Measurements from ENCODE around the gene XBP1.
"Not testable (repeated sequence)": the region's sequence is repeated elsewhere in the genome, so short reads cannot be mapped to it uniquely, and the experiment has no call there.

XBP1 gene

GRCh38 chr22:28771195-28771791 is 29.1 kb downstream of the XBP1 start:
- Histone ChIP-seq H3K27me3 (ENCODE audit: control insufficient read depth, insufficient read depth, low read length) (no peaks in the 10 kb centered on the region), H3K4me1 (no peaks in the 10 kb centered on the region), H3K27ac (no peak overlapping the region), H3K9ac (no peak overlapping the region), H3K36me3 (ENCODE audit: control insufficient read depth, insufficient read depth, low read length) (no peaks in the 10 kb centered on the region), H3K79me2 (peaks cover 19% of the 10 kb centered on the region), H2AFZ (no peak overlapping the region), H3K4me3 (ENCODE audit: low read depth, low read length) (no peak overlapping the region), H3K9me3 (ENCODE audit: control insufficient read depth, low read length) (no peaks in the 10 kb centered on the region), H3K4me2 (ENCODE audit: low read length) (no peak overlapping the region)
- TF ChIP-seq, protein P1, sequence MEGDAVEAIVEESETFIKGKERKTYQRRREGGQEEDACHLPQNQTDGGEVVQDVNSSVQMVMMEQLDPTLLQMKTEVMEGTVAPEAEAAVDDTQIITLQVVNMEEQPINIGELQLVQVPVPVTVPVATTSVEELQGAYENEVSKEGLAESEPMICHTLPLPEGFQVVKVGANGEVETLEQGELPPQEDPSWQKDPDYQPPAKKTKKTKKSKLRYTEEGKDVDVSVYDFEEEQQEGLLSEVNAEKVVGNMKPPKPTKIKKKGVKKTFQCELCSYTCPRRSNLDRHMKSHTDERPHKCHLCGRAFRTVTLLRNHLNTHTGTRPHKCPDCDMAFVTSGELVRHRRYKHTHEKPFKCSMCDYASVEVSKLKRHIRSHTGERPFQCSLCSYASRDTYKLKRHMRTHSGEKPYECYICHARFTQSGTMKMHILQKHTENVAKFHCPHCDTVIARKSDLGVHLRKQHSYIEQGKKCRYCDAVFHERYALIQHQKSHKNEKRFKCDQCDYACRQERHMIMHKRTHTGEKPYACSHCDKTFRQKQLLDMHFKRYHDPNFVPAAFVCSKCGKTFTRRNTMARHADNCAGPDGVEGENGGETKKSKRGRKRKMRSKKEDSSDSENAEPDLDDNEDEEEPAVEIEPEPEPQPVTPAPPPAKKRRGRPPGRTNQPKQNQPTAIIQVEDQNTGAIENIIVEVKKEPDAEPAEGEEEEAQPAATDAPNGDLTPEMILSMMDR (IDR thresholded peaks at IDR 0.05): no peak

DNA sequence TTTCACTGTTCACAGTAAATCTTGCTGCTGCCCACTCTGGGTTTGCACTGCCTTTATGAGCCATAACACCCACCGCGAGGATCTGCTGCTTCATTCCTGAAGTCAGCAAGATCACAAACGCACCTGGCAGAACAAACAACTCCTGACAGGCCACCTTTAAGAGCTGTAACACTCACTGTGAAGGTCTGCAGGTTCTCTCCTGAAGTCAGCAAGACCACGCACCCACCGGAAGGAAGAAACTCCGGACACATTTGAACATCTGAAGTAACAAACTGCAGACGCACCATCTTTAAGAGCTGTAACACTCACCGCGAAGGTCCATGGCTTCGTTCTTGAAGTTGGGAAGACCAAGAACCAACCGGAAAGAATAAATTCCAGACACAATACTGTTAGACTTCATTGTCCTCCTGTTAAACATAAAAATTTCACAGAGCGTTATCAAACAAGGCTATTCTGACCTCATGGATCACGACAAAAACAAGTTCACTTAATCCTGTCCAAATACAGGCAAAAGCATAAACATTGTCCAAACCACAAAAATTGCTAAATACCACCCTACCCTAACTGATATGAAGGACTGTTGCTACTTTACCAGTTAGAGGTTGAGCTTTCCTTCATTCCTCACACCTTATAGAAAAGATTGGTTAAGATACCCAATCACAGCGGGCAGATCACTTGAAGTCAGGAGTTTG is 30.8 kb downstream of the XBP1 start:
- Histone ChIP-seq H3K79me2 (peaks cover 5% of the 10 kb centered on the region), H3K4me1 (no peaks in the 10 kb centered on the region), H3K9me3 (ENCODE audit: control insufficient read depth, low read length) (no peaks in the 10 kb centered on the region), H3K27ac (no peak overlapping the region), H3K9ac (no peak overlapping the region), H3K4me2 (ENCODE audit: low read length) (no peak overlapping the region), H3K4me3 (ENCODE audit: low read depth, low read length) (no peak overlapping the region), H3K36me3 (ENCODE audit: control insufficient read depth, insufficient read depth, low read length) (no peaks in the 10 kb centered on the region), H3K27me3 (ENCODE audit: control insufficient read depth, insufficient read depth, low read length) (no peaks in the 10 kb centered on the region), H2AFZ (no peak overlapping the region)
- TF ChIP-seq, protein P1 (IDR thresholded peaks at IDR 0.05): no peak

GRCh38 chr22:28768701-28769393 is 31.5 kb downstream of the XBP1 start:
- peaks cover 5% of the 10 kb centered on the region for H3K79me2 ChIP-seq
- no peak overlapping the region for H3K4me2 ChIP-seq (ENCODE audit: low read length)
- TF ChIP-seq, protein P1 (IDR thresholded peaks at IDR 0.05): no peak
- H3K27me3 ChIP-seq (ENCODE audit: control insufficient read depth, insufficient read depth, low read length): no peaks in the 10 kb centered on the region
- no peak overlapping the region for H2AFZ ChIP-seq
- H3K9me3 ChIP-seq (ENCODE audit: control insufficient read depth, low read length): no peaks in the 10 kb centered on the region
- no peak overlapping the region for H3K9ac ChIP-seq
- H3K36me3 ChIP-seq (ENCODE audit: control insufficient read depth, insufficient read depth, low read length): no peaks in the 10 kb centered on the region
- H3K27ac ChIP-seq: no peak overlapping the region
- no peaks in the 10 kb centered on the region for H3K4me1 ChIP-seq
- H3K4me3 ChIP-seq (ENCODE audit: low read depth, low read length): no peak overlapping the region

DNA sequence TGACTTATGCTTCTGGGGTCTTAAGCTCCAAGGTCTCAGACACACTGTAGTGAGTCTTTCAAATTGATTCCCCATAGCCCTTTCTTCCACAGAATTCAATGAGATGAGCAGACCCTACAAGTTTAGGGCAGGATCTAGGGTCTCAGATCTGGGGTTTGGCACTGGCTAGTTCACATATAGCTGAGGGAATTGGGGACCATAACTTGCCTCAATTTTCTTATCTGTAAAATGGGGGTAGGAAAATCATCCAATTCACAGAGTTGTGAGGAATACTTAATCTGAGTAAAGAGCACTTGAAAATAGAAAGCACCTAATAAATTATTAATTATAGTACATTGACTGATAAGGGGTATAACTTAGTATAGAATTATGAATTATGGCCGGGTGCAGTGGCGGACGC is 33.7 kb downstream of the XBP1 start:
- no peak overlapping the region for H3K4me3 ChIP-seq (ENCODE audit: low read depth, low read length)
- H3K27me3 ChIP-seq (ENCODE audit: control insufficient read depth, insufficient read depth, low read length): no peaks in the 10 kb centered on the region
- H3K9ac ChIP-seq: no peak overlapping the region
- TF ChIP-seq, protein P1 (IDR thresholded peaks at IDR 0.05): no peak
- H3K4me1 ChIP-seq: no peaks in the 10 kb centered on the region
- no peaks in the 10 kb centered on the region for H3K9me3 ChIP-seq (ENCODE audit: control insufficient read depth, low read length)
- no peak overlapping the region for H3K27ac ChIP-seq
- H3K79me2 ChIP-seq: no peaks in the 10 kb centered on the region
- H3K36me3 ChIP-seq (ENCODE audit: control insufficient read depth, insufficient read depth, low read length): no peaks in the 10 kb centered on the region
- H3K4me2 ChIP-seq (ENCODE audit: low read length): no peak overlapping the region
- H2AFZ ChIP-seq: no peak overlapping the region

DNA sequence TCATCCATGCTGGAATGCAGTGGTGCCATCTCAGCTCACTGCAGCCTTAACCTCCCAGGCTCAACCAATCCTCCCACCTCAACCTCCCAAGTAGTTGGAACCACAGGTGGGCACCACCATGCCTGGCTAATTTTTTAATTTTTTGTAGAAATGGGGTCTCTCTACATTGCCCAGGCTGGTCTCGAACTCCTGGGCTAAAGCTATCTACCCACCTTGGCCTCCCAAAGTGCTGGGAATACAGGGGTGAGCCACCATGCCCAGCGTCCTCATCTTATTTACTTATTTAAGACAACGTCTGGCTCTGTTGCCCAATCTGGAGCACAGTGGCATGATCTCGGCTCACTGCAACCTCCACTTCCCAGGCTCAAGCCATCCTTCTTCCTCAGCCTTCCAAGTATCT is 38.4 kb downstream of the XBP1 start:
- not testable (repeated sequence) for H3K4me3 ChIP-seq (ENCODE audit: low read depth, low read length); H3K27ac ChIP-seq; H3K36me3 ChIP-seq (ENCODE audit: control insufficient read depth, insufficient read depth, low read length); H3K27me3 ChIP-seq (ENCODE audit: control insufficient read depth, insufficient read depth, low read length); H2AFZ ChIP-seq; H3K9me3 ChIP-seq (ENCODE audit: control insufficient read depth, low read length); H3K4me2 ChIP-seq (ENCODE audit: low read length); H3K79me2 ChIP-seq; H3K9ac ChIP-seq; H3K4me1 ChIP-seq
